GM12874 (cell line): ENCODE measurements around the gene HOXC6.

Source experiments
- CTCF ChIP-seq: IDR thresholded peaks from 2 replicates; pipeline ENCODE4 v1.5.1; 2011; ENCODE audit warnings: low read depth, mild to moderate bottlenecking, control low read depth, low read length, moderate library complexity; ENCODE audit not compliant: insufficient read depth

The HOXC6 gene

GRCh38 chr12:54068418-54069070 lies 40.3 kb downstream of the HOXC6 start:
- TF ChIP-seq CTCF = no peak

GRCh38 chr12:54071942-54072341 lies 43.7 kb downstream of the HOXC6 start:
- no peak for TF ChIP-seq CTCF

- no peak for TF ChIP-seq CTCF
Observed at GRCh38 chr12:54074308-54074707, 46.1 kb downstream of the HOXC6 start.

- no peak for TF ChIP-seq CTCF
Observed at GRCh38 chr12:54075409-54075808, 47.2 kb downstream of the HOXC6 start.

- no peak for TF ChIP-seq CTCF
Observed at GRCh38 chr12:54075974-54076373, 47.7 kb downstream of the HOXC6 start.
